BJ (cell line): ENCODE data around the gene NPHP4. TPM values are rescaled to one million over a fixed set of nuclear protein-coding genes. Genes with fewer than 3 reads are reported as not detected.

ENCODE experiments used
- CTCF ChIA-PET: fragments of 350-600 bp; formaldehyde crosslinking; extraction: SDS; loops from one replicate; lab custom pipeline; 2021; ENCODE audit warnings: antibody characterized with exemption, inconsistent platforms; lab: Yijun Ruan, JAX
- POLR2A ChIA-PET: fragments of 300-600 bp; sonication (Branson Sonifier 250); formaldehyde crosslinking; extraction: SDS; loops from one replicate; lab custom pipeline; 2021; ENCODE audit warnings: antibody characterized with exemption; lab: Charles Lee
- DNase-seq: peaks from one replicate; pipeline ENCODE4 v3.0.0-alpha.2; 2011; ENCODE audit warnings: low read depth
- H3K27me3 ChIP-seq: 2 replicates; pipeline ENCODE4 v1.6.0; 2011; ENCODE audit warnings: low read length; ENCODE audit not compliant: control insufficient read depth, insufficient read depth
- H3K36me3 ChIP-seq: 2 replicates; pipeline ENCODE4 v1.5.1; 2011; ENCODE audit warnings: low read length; ENCODE audit not compliant: control insufficient read depth, insufficient read depth
- H3K4me3 ChIP-seq: 2 replicates; pipeline ENCODE4 v1.5.1; 2011; ENCODE audit warnings: low read depth, mild to moderate bottlenecking, control low read depth, low read length
- CTCF ChIP-seq: IDR thresholded peaks from 2 replicates; pipeline ENCODE4 v1.5.1; 2011; ENCODE audit warnings: low read depth, mild to moderate bottlenecking, control low read depth, inconsistent platforms, low read length, moderate library complexity; ENCODE audit not compliant: insufficient read depth
- polyA plus RNA-seq: library from polyadenylated mRNA; depleted of rRNA; stranded (reverse); fragments of >200 nt; gene quantifications from 2 replicates; pipeline ENCODE4 v1.2.3, GENCODE V29; 2011

The NPHP4 gene
- polyA plus RNA-seq, 1 experiment = 4.3 TPM

GRCh38 chr1:5951846-5952410, 40.3 kb downstream of the NPHP4 start:
- ChIA-PET CTCF (no interaction called here), POLR2A (no interaction called here)
- H3K36me3 ChIP-seq = peaks cover 7% of the 10 kb centered on the region; the same call in 1 of the 2 replicates
- TF ChIP-seq CTCF = no peak
- H3K27me3 ChIP-seq = no peaks in the 10 kb centered on the region
- H3K4me3 ChIP-seq = no peak overlapping the region
- no peak for DNase-seq

- ChIA-PET POLR2A (no interaction called here), CTCF (no interaction called here)
- Histone ChIP-seq H3K4me3 (no peak overlapping the region), H3K36me3 (peaks cover 7% of the 10 kb centered on the region), H3K27me3 (no peaks in the 10 kb centered on the region)
- DNase-seq = no peak
- TF ChIP-seq CTCF = no peak
Measured at GRCh38 chr1:5950994-5951785, 41.0 kb downstream of the NPHP4 start.

- no peak overlapping the region for H3K4me3 ChIP-seq
Measured at GRCh38 chr1:5950201-5950895, 41.9 kb downstream of the NPHP4 start.

GRCh38 chr1:5949761-5950100, 42.5 kb downstream of the NPHP4 start:
- ChIA-PET CTCF (no interaction called here), POLR2A (no interaction called here)
- H3K4me3 ChIP-seq = no peak overlapping the region
- peaks cover 7% of the 10 kb centered on the region for H3K36me3 ChIP-seq
- TF ChIP-seq CTCF = no peak
- DNase-seq = no peak
- no peaks in the 10 kb centered on the region for H3K27me3 ChIP-seq

More at GRCh38 chr1:5950201-5950895, 41.9 kb downstream of the NPHP4 start:
- DNase-seq = no peak
- Histone ChIP-seq H3K36me3 (peaks cover 7% of the 10 kb centered on the region), H3K27me3 (no peaks in the 10 kb centered on the region)
- TF ChIP-seq CTCF = no peak
- ChIA-PET POLR2A (no interaction called here), CTCF (no interaction called here)

- Histone ChIP-seq H3K4me3 (no peak overlapping the region), H3K27me3 (no peaks in the 10 kb centered on the region), H3K36me3 (peaks cover 7% of the 10 kb centered on the region)
- no peak for DNase-seq
- CTCF ChIA-PET = no interaction called here
- TF ChIP-seq CTCF = no peak
- POLR2A ChIA-PET = no interaction called here
Measured at GRCh38 chr1:5949085-5949760, 43.0 kb downstream of the NPHP4 start.
